Limb (tissue), 2 donors: Measurements from ENCODE around the gene MYO1B.

Experiments
- DNase-seq, 2 donors: peaks; one replicate each; pipeline ENCODE4 v3.0.0-alpha.2; 2016; ENCODE audit errors: extremely low spot score in 2 of 2

MYO1B gene

GRCh38 chr2:191245046-191245868 lies at the start of gene MYO1B:
Gene MYO1B, plus strand, starts transcription at chr2:191245404. Its CDS starts 31,492 bp downstream, at chr2:191276896.
- DNase-seq = peak in 1 of 2 donors; percentile 84

GRCh38 chr2:191197096-191197495 lies 48.1 kb upstream of the MYO1B start:
- DNase-seq = no peak

DNA sequence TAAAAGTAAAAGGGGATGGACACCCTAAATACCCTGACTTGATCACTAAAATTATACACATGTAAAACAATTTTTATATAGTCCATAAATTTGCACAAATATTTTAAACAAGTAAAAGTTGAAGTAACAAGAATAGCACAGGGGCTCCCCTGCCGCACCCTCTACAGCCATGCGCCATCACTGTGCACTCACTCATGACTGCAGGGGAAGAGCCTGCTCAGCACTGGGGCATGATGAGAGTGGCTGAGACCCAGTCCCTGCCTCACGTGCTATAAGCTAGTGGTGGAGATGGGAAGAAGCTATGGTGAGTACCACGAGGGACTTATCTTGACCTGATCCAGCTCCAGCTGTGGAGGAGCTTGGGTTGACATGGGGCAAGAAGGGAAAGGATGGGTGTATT lies 46.9 kb upstream of the MYO1B start:
- DNase-seq = no peak

GRCh38 chr2:191199929-191200512 lies 45.2 kb upstream of the MYO1B start:
- no peak for DNase-seq

- no peak for DNase-seq
Observed at GRCh38 chr2:191200910-191201309, 44.3 kb upstream of the MYO1B start.

DNA sequence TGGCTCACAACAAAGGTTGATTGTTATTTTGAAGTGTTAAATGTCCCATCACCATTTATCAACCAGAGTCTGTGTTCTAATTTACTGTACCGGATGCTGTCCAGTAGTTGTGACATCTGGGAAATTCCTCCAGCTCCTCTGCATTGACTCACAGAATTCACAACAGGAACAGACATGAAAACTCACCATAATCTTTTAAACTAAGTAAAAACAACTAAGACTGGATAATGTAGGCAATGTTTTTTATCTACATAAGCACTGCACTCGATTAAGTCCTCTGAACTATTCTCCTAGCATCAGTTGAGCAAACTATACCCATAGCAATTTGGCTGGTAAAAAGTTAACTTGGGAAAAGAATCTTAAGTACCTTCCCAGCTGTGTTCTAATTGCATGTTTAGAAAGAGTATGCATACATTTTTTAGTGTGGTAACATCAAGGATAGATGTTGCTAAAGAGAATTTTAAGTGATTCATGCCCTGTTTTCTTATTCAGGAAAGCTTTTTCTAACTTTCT lies 42.9 kb upstream of the MYO1B start:
- no peak for DNase-seq

GRCh38 chr2:191202881-191203397 lies 42.3 kb upstream of the MYO1B start:
- no peak for DNase-seq

DNA sequence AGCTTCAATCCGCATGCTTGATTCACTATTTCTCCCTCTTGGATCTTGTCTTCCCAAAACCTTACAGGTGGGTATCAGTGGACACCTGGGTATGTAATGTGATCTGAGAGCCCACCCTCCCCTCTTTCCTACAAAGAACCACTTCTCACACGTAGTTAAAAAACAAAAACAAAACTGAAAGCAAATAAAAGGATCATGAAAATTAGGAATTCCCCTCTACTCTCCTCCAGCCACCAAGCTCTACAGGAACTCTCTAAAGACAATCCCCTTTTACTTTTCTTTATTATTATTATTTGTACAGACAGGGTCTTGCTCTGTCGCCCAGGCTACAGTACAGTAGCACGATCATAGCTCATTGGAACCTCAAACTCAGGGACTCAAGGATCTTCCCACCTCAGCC lies 40.8 kb upstream of the MYO1B start:
- DNase-seq = no peak

DNA sequence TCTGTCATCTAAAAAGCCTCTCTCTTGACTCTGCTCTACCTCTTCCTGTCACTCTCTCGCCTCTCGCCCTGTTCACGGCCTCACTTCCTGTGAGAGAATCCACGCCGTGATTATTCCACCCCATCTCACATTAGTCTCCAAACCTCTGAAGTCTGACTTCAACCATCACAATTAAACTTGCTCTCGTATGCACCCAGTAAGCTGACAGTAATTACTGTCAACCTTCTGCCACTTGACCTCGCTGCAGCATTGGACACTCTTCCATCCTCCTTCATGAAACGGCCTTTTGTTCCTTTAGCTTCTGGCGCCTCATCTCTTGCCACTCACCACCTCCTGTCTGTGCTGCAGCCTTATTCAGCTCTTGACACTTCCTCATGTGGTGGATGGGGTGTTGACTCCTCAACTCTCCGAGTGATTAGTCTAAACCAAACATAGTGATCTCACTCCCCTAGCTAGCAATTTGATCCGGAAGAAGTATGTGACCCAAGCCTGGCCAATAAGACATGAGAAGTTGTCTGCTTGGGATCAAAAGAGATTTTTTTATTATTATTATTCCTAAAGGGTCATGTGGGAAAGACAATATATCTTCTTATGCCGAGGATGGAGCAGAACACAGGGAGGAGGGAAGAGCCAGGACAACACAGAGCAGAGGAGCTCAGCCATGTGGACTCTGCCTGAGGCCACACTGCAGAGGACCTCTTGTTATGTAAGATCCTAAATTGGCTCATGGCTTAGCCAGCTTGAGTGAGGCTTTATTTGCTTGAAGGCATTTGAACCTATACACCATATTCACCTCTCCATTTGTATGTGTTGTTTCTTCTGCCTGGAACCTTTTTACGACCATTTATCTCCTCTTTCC lies 38.4 kb upstream of the MYO1B start:
- DNase-seq = no peak

DNA sequence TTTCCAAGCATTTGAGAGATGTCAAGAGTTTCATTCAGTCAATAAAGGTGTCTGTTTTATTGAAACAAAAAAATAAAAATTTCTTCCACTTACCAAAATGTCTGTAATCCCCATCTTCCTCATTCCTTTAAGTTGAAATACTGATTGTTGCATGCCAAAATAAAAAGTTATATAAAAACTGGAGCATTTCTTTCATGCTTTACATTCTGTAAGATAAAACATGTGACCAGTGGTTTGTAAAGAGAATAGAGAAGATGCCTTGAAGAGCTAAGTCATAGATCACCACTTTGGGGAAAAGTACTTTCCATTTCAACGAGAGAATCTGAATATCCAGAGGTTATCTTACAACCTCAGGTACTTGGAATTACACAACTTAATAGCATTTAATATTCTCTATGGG lies 35.9 kb upstream of the MYO1B start:
- DNase-seq = no peak

GRCh38 chr2:191212119-191212518 lies 33.1 kb upstream of the MYO1B start:
- DNase-seq = no peak

- no peak for DNase-seq
Observed at GRCh38 chr2:191213333-191213732, 31.9 kb upstream of the MYO1B start.

- DNase-seq = no peak
Observed at GRCh38 chr2:191215230-191215629, 30.0 kb upstream of the MYO1B start.

DNA sequence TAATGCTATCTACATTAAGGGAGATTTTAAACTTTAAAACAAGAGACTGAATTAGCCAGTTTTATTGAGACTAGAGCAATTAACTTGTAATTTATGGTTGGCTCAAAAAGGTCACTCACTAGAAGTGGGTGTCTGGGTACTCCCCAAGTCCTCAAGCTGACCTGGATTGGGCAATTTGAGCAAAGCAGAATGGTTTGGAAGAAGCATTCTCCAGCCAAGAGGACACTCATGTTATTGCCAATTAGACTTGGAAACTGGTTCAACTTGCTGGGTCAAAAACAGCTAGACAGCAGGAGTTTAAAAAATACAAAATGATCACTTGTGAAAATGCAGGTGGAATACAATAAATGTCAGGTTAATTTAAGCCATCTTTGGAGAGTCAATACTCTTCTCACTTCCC lies 29.5 kb upstream of the MYO1B start:
- no peak for DNase-seq

DNA sequence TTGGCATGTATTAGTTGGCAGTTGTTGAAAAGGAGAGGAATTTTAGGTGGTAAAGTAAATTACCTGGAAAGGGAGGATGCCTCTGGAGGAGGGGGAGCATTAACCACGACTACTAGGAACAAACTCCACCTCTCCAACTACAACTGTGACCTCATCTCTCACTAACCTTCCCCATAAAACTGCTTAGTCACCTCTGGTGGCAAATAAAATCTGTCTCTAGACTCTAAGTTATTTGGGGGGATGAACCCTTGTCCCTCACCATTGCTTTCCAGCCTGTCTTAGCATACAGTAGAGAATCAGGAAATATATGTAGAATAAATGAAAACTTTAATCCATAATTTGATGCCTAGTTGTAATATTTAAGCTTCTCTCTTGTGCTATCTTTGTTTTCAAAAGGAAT lies 27.6 kb upstream of the MYO1B start:
- DNase-seq = no peak

GRCh38 chr2:191218292-191218898 lies 26.8 kb upstream of the MYO1B start:
- DNase-seq = peak; percentile 70 to 78

- DNase-seq = no peak
Observed at GRCh38 chr2:191220671-191221070, 24.5 kb upstream of the MYO1B start.

- DNase-seq = no peak
Observed at GRCh38 chr2:191221666-191222065, 23.5 kb upstream of the MYO1B start.

GRCh38 chr2:191222507-191222906 lies 22.7 kb upstream of the MYO1B start:
- DNase-seq = no peak

GRCh38 chr2:191222952-191223351 lies 22.3 kb upstream of the MYO1B start:
- DNase-seq = no peak

DNA sequence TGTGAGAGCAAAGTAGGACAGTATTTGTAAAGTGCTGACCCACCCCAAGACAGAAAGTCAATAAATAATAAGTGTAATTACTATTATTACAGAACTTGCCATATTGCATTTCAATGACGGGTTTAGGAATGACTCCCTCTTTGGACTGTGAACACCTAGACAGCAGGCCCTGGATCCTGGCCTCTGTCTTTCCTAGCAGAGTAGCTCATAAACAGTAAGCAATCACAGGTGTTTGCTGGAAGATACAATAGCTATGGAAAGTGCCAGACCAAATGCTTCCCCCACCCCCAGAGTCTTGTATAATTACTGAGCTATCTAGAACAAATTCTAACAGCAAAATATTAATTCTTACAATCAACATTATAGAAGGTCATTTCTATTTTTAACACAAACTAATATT lies 20.1 kb upstream of the MYO1B start:
- no peak for DNase-seq
